ENCODE measurements around the gene OR4K17. TPM values are rescaled to one million over a fixed set of nuclear protein-coding genes. Genes with fewer than 3 reads are reported as not detected.
"Not testable (repeated sequence)": the region's sequence is repeated elsewhere in the genome, so short reads cannot be mapped to it uniquely, and the experiment has no call there.

Gene OR4K17, protein sequence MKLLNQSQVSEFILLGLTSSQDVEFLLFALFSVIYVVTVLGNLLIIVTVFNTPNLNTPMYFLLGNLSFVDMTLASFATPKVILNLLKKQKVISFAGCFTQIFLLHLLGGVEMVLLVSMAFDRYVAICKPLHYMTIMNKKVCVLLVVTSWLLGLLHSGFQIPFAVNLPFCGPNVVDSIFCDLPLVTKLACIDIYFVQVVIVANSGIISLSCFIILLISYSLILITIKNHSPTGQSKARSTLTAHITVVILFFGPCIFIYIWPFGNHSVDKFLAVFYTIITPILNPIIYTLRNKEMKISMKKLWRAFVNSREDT
- total RNA-seq: not detected
- not detected for polyA plus RNA-seq

DNA sequence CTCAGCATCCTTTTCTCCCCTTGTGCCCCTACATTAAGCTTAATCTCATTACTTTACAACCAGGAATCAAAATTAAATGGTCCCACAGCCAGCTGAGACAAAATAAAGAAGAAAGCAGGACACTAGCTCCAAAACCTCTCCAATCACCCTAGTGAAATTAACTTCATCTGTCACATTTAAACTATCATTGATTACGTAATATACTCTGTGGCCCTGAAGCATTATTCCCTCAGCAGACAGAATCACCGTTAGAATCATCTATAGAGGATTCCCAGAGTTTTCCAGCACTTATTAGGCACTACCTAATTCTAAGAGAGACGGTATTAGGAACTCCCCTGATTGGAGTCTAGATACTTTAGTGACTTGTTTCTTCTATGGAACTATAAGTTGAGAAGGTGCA lies at the start of gene OR4K17:
Gene OR4K17 (plus strand): TSS at position 302 of the 400 bp plus-strand sequence. CDS start 6,761 bp downstream, outside the sequence.
- Histone ChIP-seq H3K4me1 (no peaks in the 10 kb centered on the region), H3K9me3 (no peaks in the 10 kb centered on the region), H3K4me3 (no peak within 1 kb of the TSS), H3K27ac (no peak within 1 kb of the TSS), H3K27me3 (no peaks in the 10 kb centered on the region), H3K36me3 (no peaks in the 10 kb centered on the region)
- 58 to 59% methylated on average over 3 of the region's 3 CpGs for WGBS, 2 donors
- TF ChIP-seq EP300 (IDR thresholded peaks at IDR 0.05) (no peak), POLR2AphosphoS5 (IDR thresholded peaks at IDR 0.05) (no peak), POLR2A (IDR thresholded peaks at IDR 0.05) (no peak)
- TF ChIP-seq, protein P1, sequence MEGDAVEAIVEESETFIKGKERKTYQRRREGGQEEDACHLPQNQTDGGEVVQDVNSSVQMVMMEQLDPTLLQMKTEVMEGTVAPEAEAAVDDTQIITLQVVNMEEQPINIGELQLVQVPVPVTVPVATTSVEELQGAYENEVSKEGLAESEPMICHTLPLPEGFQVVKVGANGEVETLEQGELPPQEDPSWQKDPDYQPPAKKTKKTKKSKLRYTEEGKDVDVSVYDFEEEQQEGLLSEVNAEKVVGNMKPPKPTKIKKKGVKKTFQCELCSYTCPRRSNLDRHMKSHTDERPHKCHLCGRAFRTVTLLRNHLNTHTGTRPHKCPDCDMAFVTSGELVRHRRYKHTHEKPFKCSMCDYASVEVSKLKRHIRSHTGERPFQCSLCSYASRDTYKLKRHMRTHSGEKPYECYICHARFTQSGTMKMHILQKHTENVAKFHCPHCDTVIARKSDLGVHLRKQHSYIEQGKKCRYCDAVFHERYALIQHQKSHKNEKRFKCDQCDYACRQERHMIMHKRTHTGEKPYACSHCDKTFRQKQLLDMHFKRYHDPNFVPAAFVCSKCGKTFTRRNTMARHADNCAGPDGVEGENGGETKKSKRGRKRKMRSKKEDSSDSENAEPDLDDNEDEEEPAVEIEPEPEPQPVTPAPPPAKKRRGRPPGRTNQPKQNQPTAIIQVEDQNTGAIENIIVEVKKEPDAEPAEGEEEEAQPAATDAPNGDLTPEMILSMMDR (IDR thresholded peaks at IDR 0.05): no peak
- DNase-seq: no peak
- intact Hi-C loops (cut with DNase I): no loop called here

DNA sequence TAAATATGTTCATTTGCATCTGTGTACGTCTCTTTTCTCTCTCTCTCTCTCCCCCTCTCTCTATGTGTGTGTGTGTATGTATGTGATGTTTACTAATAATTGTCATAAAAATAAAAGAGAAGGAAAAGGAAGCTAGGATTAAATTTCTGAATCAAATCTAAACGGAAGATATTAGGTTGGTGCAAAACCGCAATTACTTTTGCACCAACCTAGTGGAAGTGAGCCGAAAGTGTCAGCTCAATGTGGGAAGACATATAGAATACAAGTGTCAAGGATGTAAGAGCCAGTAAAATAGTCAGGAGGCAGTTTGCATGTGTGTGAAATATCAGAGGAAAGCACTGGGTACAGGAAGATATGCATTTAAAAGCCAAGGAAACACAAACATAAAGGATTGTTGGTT lies 18.5 kb upstream of the OR4K17 start:
- Histone ChIP-seq H3K36me3 (no peaks in the 10 kb centered on the region), H3K27ac (no peak overlapping the region), H3K9me3 (no peaks in the 10 kb centered on the region), H3K27me3 (no peaks in the 10 kb centered on the region), H3K4me1 (no peaks in the 10 kb centered on the region), H3K4me3 (no peak overlapping the region)
- WGBS, 2 donors: 45 to 52% methylated on average over 4 of the region's 4 CpGs
- intact Hi-C loops (cut with DNase I): no loop called here
- no peak for DNase-seq
- TF ChIP-seq POLR2A (IDR thresholded peaks at IDR 0.05): no peak
- TF ChIP-seq POLR2AphosphoS5 (IDR thresholded peaks at IDR 0.05): no peak
- no peak for TF ChIP-seq EP300 (IDR thresholded peaks at IDR 0.05)
- TF ChIP-seq, protein P1 (IDR thresholded peaks at IDR 0.05): no peak

DNA sequence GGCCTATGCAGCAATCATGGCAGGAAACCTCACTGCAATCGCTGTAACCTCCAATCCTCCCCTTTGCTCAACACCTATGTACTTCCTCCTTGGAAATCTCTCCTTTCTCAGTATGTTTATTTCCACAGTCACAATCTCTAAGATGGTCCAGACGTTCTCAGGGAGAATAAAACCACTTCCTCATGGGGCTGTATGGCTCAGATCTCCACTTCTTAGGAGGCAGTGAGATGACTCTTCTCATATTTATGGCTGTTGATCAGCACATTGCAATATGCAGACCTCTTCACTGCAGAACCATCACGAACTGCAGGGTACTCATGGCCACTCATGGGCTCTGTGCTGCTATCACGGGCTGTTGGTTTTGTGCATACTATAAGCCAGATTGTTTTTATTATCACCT lies 17.1 kb upstream of the OR4K17 start:
- WGBS, 2 donors: 31 to 34% methylated on average over 4 of the region's 4 CpGs
- intact Hi-C loops (cut with DNase I): no loop called here
- Histone ChIP-seq H3K9me3 (no peaks in the 10 kb centered on the region), H3K27ac (no peak overlapping the region), H3K36me3 (no peaks in the 10 kb centered on the region), H3K4me3 (no peak overlapping the region), H3K4me1 (no peaks in the 10 kb centered on the region), H3K27me3 (no peaks in the 10 kb centered on the region)
- TF ChIP-seq, protein P1 (IDR thresholded peaks at IDR 0.05): no peak
- TF ChIP-seq EP300 (IDR thresholded peaks at IDR 0.05) (no peak), POLR2AphosphoS5 (IDR thresholded peaks at IDR 0.05) (no peak), POLR2A (IDR thresholded peaks at IDR 0.05) (no peak)
- no peak for DNase-seq

DNA sequence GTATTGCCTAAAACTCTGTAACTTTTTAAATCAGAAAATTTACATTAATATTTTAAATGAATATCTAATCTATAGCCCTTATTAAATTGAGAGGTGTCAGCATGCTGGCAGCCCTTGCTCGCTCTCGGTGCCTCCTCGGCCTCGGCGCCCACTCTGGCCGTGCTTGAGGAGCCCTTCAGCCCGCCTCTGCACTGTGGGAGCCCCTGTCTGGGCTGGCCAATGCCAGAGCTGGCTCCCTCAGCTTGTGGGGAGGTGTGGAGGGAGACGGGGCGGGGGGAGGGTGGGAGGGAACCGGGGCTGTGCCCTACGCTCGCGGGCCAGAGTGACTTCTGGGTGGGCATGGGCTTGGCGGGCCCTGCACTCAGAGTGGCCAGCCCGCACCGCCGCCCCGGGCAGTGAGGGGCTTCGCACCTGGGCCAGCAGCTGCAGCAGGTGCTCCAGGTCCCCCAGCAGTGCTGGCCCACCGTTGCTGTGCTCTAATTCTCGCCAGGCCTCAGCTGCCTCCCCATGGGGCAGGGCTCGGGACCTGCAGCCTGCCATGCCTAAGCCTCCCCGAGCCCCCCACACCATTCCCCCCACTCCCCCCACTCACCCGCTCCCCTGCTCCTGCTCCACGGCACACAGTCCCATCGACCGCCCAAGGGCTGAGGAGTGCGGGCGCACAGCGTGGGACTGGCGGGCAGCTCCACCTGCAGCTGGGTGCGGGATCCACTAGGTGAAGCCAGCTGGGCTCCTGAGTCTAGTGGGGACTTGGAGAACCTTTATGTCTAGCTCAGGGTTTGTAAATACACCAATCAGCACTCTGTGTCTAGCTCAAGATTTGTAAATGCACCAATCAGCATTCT lies 11.4 kb upstream of the OR4K17 start:
- H3K27me3 ChIP-seq; H3K36me3 ChIP-seq; H3K27ac ChIP-seq; DNase-seq; H3K4me3 ChIP-seq; intact Hi-C loops (cut with DNase I); H3K4me1 ChIP-seq; H3K9me3 ChIP-seq: not testable (repeated sequence)
- 89 to 90% methylated on average over 32 of the region's 32 CpGs for WGBS, 2 donors

DNA sequence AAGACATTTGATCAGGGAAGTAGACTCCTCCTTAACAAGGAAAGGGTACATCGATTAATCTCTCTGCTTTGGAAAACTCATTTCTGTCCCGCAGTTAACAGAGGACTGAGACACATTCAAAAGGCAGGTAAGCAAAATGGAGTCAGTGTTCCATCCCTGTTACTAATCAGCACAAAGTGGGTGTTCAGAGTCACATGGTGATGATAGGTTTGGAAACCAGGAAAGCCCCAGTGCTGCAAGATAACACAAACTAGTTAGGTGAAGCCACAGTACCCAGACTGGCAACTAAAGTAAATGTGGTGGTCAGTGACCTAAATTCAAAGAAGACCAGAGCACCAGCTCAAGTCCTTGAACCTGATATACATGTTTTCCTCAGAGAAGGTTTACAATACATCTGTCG lies 1.8 kb downstream of the OR4K17 start:
- intact Hi-C loops (cut with DNase I): no loop called here
- 74 to 79% methylated on average over 3 of the region's 3 CpGs for WGBS, 2 donors
- Histone ChIP-seq H3K27me3 (no peaks in the 10 kb centered on the region), H3K27ac (no peak overlapping the region), H3K4me1 (no peaks in the 10 kb centered on the region), H3K36me3 (no peaks in the 10 kb centered on the region), H3K4me3 (no peak overlapping the region), H3K9me3 (peaks cover 0 to 2% (median 0%) of the 10 kb centered on the region in 4 donors)
- DNase-seq: no peak
- TF ChIP-seq, protein P1 (IDR thresholded peaks at IDR 0.05): no peak
- no peak for TF ChIP-seq EP300 (IDR thresholded peaks at IDR 0.05)
- TF ChIP-seq POLR2AphosphoS5 (IDR thresholded peaks at IDR 0.05): no peak
- TF ChIP-seq POLR2A (IDR thresholded peaks at IDR 0.05): no peak

All from sigmoid colon (tissue), 7 donors.